ENCODE data around the gene SEC14L6.

GRCh38 chr22:30500628-30501027 is 45.9 kb downstream of the SEC14L6 start:
- TF ChIP-seq POLR2AphosphoS5 (IDR thresholded peaks at IDR 0.05; ENCODE audit: low read depth): no peak
- TF ChIP-seq CTCF (IDR thresholded peaks at IDR 0.05; ENCODE audit: insufficient read depth, low read length): no peak
